GM12875 (cell line): ENCODE data around the gene RIOX2.

Experiments
- H3K4me3 ChIP-seq: one replicate; pipeline ENCODE4 v1.5.1; 2011; ENCODE audit warnings: low read depth, low read length, control low read depth
- TF ChIP-seq, protein P1 (sequence below): IDR thresholded peaks from 2 replicates; pipeline ENCODE4 v1.5.1; 2011; ENCODE audit warnings: low read depth, mild to moderate bottlenecking, control low read depth, inconsistent platforms, low read length, moderate library complexity, borderline replicate concordance; ENCODE audit not compliant: insufficient read depth

RIOX2 gene

GRCh38 chr3:98010194-98010882 lies 38.1 kb upstream of the RIOX2 start:
- H3K4me3 ChIP-seq: no peak overlapping the region
- TF ChIP-seq, protein P1, sequence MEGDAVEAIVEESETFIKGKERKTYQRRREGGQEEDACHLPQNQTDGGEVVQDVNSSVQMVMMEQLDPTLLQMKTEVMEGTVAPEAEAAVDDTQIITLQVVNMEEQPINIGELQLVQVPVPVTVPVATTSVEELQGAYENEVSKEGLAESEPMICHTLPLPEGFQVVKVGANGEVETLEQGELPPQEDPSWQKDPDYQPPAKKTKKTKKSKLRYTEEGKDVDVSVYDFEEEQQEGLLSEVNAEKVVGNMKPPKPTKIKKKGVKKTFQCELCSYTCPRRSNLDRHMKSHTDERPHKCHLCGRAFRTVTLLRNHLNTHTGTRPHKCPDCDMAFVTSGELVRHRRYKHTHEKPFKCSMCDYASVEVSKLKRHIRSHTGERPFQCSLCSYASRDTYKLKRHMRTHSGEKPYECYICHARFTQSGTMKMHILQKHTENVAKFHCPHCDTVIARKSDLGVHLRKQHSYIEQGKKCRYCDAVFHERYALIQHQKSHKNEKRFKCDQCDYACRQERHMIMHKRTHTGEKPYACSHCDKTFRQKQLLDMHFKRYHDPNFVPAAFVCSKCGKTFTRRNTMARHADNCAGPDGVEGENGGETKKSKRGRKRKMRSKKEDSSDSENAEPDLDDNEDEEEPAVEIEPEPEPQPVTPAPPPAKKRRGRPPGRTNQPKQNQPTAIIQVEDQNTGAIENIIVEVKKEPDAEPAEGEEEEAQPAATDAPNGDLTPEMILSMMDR: no peak

DNA sequence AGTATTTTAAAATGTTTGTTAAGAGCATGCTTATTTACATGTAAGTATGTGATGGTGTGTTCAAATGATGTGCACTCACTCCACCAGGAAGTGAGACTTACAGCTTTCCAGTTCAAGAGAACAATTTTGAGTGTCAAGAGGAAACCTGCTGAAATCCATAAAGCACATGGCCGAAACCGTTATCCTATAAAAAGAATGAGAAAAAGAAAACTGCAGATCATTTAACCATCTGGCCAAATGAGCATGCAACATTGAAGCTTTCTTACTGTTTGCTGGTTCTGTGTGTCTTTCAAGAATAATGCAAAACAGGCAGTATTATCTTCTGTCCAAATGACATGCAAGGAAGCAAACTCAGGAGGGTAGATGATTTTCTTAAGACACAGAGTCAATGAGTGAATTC lies 36.6 kb upstream of the RIOX2 start:
- TF ChIP-seq, protein P1: no peak
- H3K4me3 ChIP-seq: no peak overlapping the region

DNA sequence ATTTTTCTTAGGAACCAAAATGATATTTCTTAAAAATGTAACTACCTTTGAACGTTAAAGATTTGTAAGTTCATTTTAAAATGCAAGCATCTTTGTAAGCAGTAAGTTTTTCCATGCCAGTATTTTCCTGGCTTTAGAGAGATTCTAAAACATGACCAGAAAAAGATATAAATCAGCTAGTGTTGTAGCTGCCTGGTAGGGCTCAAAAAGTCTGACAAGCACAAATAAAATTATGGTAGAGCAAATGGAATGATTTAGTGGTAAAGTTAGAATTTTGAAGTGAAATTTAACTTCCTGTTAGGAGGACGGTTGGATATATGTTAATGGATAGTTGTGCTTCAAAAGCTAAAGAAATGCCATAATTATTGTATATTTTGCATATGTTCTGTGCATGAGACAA lies 33.2 kb upstream of the RIOX2 start:
- H3K4me3 ChIP-seq: no peak overlapping the region
- TF ChIP-seq, protein P1: no peak

DNA sequence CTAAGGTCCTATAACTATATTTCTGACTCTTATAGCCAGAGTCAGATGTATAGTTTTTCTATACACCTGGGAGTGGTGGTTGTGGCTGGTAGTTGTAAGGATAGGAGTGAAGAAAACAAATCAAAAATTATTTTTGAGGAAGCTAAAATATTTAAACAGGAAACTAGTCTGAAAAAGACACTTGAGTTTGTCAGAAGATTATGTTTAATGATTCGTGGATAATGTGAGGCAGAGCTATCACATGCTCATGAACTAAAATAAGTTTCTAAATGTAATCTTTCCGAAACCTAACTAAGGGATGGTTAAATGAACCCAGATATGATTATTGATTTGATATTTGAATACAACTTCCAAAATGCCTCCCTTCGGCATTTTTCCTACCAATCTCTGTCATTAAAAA lies 32.5 kb upstream of the RIOX2 start:
- H3K4me3 ChIP-seq: no peak overlapping the region
- TF ChIP-seq, protein P1: no peak

DNA sequence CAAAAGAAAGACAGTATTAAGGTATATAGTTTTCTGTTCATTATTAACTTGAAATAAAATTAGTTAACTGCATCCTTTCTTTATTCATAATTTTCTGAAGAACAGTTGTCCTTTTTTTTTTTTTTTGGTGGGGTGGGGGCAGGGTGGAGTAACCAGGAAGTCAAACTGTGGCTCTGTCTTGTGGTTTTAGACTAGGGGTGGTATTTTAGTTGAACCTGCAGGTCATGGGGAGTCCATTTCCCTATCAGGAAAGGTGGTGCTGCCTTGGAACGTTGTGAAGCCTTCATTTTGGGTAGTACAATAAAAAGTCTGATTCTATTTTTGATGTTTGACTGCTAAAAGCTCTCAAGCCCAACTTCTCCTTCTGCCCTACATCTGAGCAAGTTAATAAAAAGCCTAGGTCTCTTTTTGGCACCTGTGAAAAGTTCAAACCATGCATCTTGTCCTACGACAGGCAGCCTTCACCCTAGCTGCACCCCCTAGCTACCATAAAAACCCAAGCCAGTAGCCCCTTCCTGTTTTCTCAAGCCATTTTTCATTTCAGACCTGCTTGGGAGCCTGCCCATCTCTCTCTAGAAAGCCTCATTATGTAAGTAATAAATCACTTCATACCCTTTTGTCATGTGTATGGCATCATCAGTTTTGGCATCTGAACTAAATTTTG lies 31.2 kb upstream of the RIOX2 start:
- H3K4me3 ChIP-seq: no peak overlapping the region
- TF ChIP-seq, protein P1: no peak

DNA sequence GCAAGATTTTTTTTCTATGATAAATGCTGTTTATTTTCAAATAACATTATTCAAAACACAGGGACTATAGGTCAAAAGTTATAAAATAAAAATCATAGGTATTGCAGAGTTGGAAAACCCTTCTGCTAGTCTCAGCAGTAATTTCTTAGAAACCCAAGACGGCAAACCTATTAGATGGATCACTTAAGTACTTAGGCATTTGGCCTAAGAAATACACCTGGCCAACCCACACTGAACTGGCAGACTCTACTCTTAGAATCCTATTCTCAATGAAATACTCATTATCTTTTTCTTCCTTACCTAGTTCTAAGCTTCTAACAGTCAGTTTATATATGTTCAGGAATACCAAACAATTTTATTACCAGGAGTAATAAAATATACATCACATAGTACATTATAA lies 30.5 kb upstream of the RIOX2 start:
- no peak overlapping the region for H3K4me3 ChIP-seq
- TF ChIP-seq, protein P1: no peak

- H3K4me3 ChIP-seq: no peak overlapping the region
- TF ChIP-seq, protein P1: no peak
Observed at GRCh38 chr3:97999994-98000393, 27.8 kb upstream of the RIOX2 start.
